HG03457 (cell line): ENCODE measurements around the gene ANKH.
A peak's percentile ranks its signal among the peaks of the same experiment; 100 is the strongest.
"Not testable (repeated sequence)": the region's sequence is repeated elsewhere in the genome, so short reads cannot be mapped to it uniquely, and the experiment has no call there.

Experiments
- ATAC-seq: cut with Tn5 transposase; IDR thresholded peaks from one replicate; pipeline ENCODE4 v1.9.1; 2021; ENCODE audit warnings: moderate number of reproducible peaks; ENCODE audit not compliant: unreplicated experiment

The ANKH gene

GRCh38 chr5:14884062-14884612 is 12.6 kb upstream of the ANKH start:
- no peak for ATAC-seq

GRCh38 chr5:14882658-14883580 is 11.3 kb upstream of the ANKH start:
- ATAC-seq = no peak

GRCh38 chr5:14881826-14882225 is 10.2 kb upstream of the ANKH start:
- no peak for ATAC-seq

- no peak for ATAC-seq
Observed at GRCh38 chr5:14880688-14881087, 9.1 kb upstream of the ANKH start.

GRCh38 chr5:14879937-14880589 is 8.5 kb upstream of the ANKH start:
- ATAC-seq = no peak

GRCh38 chr5:14879393-14879792 is 7.8 kb upstream of the ANKH start:
- ATAC-seq = no peak

- not testable (repeated sequence) for ATAC-seq
Observed at GRCh38 chr5:14878192-14878591, 6.6 kb upstream of the ANKH start.

GRCh38 chr5:14876095-14876494 is 4.5 kb upstream of the ANKH start:
- no peak for ATAC-seq

GRCh38 chr5:14873790-14874189 is 2.2 kb upstream of the ANKH start:
- ATAC-seq = no peak

- no peak for ATAC-seq
Observed at GRCh38 chr5:14873093-14873492, 1.5 kb upstream of the ANKH start.

GRCh38 chr5:14872070-14872989 is 752 bp upstream of the ANKH start:
- ATAC-seq = peak; percentile 39

- ATAC-seq = no peak
Observed at GRCh38 chr5:14870337-14871213, 1.0 kb downstream of the ANKH start.

GRCh38 chr5:14869668-14870164 is 1.9 kb downstream of the ANKH start:
- no peak for ATAC-seq

GRCh38 chr5:14869233-14869632 is 2.3 kb downstream of the ANKH start:
- ATAC-seq = no peak

GRCh38 chr5:14868771-14869170 is 2.8 kb downstream of the ANKH start:
- ATAC-seq = no peak

- no peak for ATAC-seq
Observed at GRCh38 chr5:14864181-14864812, 7.3 kb downstream of the ANKH start.

- no peak for ATAC-seq
Observed at GRCh38 chr5:14863105-14863504, 8.5 kb downstream of the ANKH start.

- no peak for ATAC-seq
Observed at GRCh38 chr5:14861123-14861765, 10.3 kb downstream of the ANKH start.

GRCh38 chr5:14859980-14860379 is 11.6 kb downstream of the ANKH start:
- no peak for ATAC-seq
